GM12878 (cell line): ENCODE results near the gene BAX. TPM values are rescaled to one million over a fixed set of nuclear protein-coding genes. Genes with fewer than 3 reads are reported as not detected.
A peak's percentile ranks its signal among the peaks of the same experiment; 100 is the strongest.
"Not testable (repeated sequence)": the region's sequence is repeated elsewhere in the genome, so short reads cannot be mapped to it uniquely, and the experiment has no call there.

ENCODE experiments used
- ATAC-seq: fragments of 200-7000 bp; cut with Tn5 transposase; 3 replicates; pipeline ENCODE4 v1.9.1; 2020; ENCODE audit warnings: mild to moderate bottlenecking, moderate library complexity
- BruUV-seq: library from RNA; stranded (reverse); fragments of 400-500 nt; replicated peaks from 2 replicates; lab custom pipeline; 2021; lab: Mats Ljungman, UMichigan
- CTCF ChIA-PET: fragments of 300-600 bp; sonication (Branson Sonifier 250); formaldehyde crosslinking; extraction: SDS; loops from one replicate; lab custom pipeline; 2021; ENCODE audit warnings: inconsistent platforms; lab: Yijun Ruan, JAX
- POLR2A ChIA-PET: fragments of 350-600 bp; formaldehyde crosslinking; extraction: SDS; loops from one replicate; lab custom pipeline; 2021; ENCODE audit warnings: inconsistent platforms; lab: Charles Lee
- RAD21 ChIA-PET: fragments of 300-600 bp; sonication (Branson Sonifier 250); formaldehyde crosslinking; loops from one replicate; lab custom pipeline; 2023; ENCODE audit warnings: antibody characterized with exemption; ENCODE audit not compliant: unreplicated experiment; lab: Charles Lee
- SMC1A ChIA-PET: fragments of 300-600 bp; sonication (Branson Sonifier 250); formaldehyde crosslinking; loops from one replicate; lab custom pipeline; 2023; ENCODE audit not compliant: unreplicated experiment, uncharacterized antibody; lab: Charles Lee
- DNase-seq: peaks from one replicate; pipeline ENCODE4 v3.0.0-alpha.2; 2011; ENCODE audit warnings: low read depth, low spot score
- FAIRE-seq: peaks from 3 replicates; lab custom pipeline; 2011; peaks lifted over from hg19 to GRCh38; lab: Jason Lieb, UNC
- H2AFZ ChIP-seq: 2 replicates; pipeline ENCODE4 v1.6.0; 2011; ENCODE audit warnings: low read depth, low read length, control low read depth; ENCODE audit not compliant: control insufficient read depth
- H3K27ac ChIP-seq: 2 replicates; pipeline ENCODE4 v1.5.1; 2011; ENCODE audit warnings: control low read depth; ENCODE audit not compliant: control insufficient read depth, insufficient read depth
- H3K27me3 ChIP-seq, 2 experiments: replicated peaks in 1 of 2; 2 replicates each; pipeline versions ENCODE4 v1.6.0 to v1.6.1; 2011; ENCODE audit warnings: low read length in 1 of 2; ENCODE audit not compliant: control insufficient read depth in 2 of 2, insufficient read depth in 2 of 2
- H3K36me3 ChIP-seq, 2 experiments: 2 replicates each; pipeline ENCODE4 v1.5.1; 2011; ENCODE audit warnings: low read length in 1 of 2; ENCODE audit not compliant: control insufficient read depth in 2 of 2, insufficient read depth in 2 of 2
- H3K4me1 ChIP-seq: 2 replicates; pipeline ENCODE4 v1.6.1; 2011; ENCODE audit warnings: mild to moderate bottlenecking, low read length, moderate library complexity, mixed read lengths; ENCODE audit not compliant: control insufficient read depth, insufficient read depth
- H3K4me2 ChIP-seq: 2 replicates; pipeline ENCODE4 v1.6.0; 2011; ENCODE audit warnings: control low read depth; ENCODE audit not compliant: control insufficient read depth, insufficient read depth
- H3K4me3 ChIP-seq: fragments of 200-600 bp; sonication (generic); 2 replicates; pipeline ENCODE4 v1.5.1; 2016
- H3K79me2 ChIP-seq: 2 replicates; pipeline ENCODE4 v1.6.0; 2011; ENCODE audit warnings: low read length; ENCODE audit not compliant: control insufficient read depth, insufficient read depth
- H3K9ac ChIP-seq: 2 replicates; pipeline ENCODE4 v1.8.0; 2011; ENCODE audit warnings: low read length, control low read depth, mixed read lengths; ENCODE audit not compliant: control insufficient read depth, insufficient read depth
- H3K9me3 ChIP-seq: replicated peaks from 3 replicates; pipeline ENCODE4 v1.5.1; 2011; ENCODE audit warnings: mild to moderate bottlenecking, low read length; ENCODE audit not compliant: control insufficient read depth, insufficient read depth
- H4K20me1 ChIP-seq: 2 replicates; pipeline ENCODE4 v1.6.0; 2011; ENCODE audit not compliant: control insufficient read depth, insufficient read depth
- EED ChIP-seq: sonication (generic); IDR thresholded peaks from 2 replicates; pipeline ENCODE4 v1.6.1; 2016; ENCODE audit warnings: antibody characterized with exemption, low read depth
- EGR1 ChIP-seq, 2 experiments: IDR thresholded peaks; 1 replicate in 1 of 2; 2 replicates in 1 of 2; pipeline ENCODE4 v1.6.1; 2011 to 2012; ENCODE audit warnings: low read depth in 2 of 2, low read length in 2 of 2, borderline replicate concordance in 1 of 2, mild to moderate bottlenecking in 1 of 2, moderate library complexity in 1 of 2
- KAT2A ChIP-seq: conservative IDR thresholded peaks from 2 replicates; pipeline ENCODE4 v1.6.1; 2011; ENCODE audit warnings: low read depth, low read length; ENCODE audit not compliant: control insufficient read depth
- RUNX3 ChIP-seq: IDR thresholded peaks from 2 replicates; pipeline ENCODE4 v1.6.1; 2012; ENCODE audit warnings: low read length, inconsistent platforms
- TCF12 ChIP-seq: IDR thresholded peaks from 2 replicates; pipeline ENCODE4 v1.6.1; 2011; ENCODE audit warnings: low read depth, mild to moderate bottlenecking, low read length
- WGBS: methylation state at CpG from one replicate; pipeline ENCODE4 v1.1.6; 2016; ENCODE audit warnings: low lambda C conversion rate; ENCODE audit not compliant: insufficient replicate concordance, insufficient coverage; ENCODE audit errors: missing lambda C conversion rate; 5-methylcytosine and 5-hydroxymethylcytosine counted together
- in situ Hi-C: fragments of 300-500 bp; cut with MboI; formaldehyde crosslinking; loops from 9 replicates; pipeline ENCODE4 v1.14.3; 2018; ENCODE audit warnings: mixed read lengths
- intact Hi-C: fragments of 100-400 bp; cut with micrococcal nuclease; formaldehyde crosslinking; loops from one replicate; pipeline ENCODE4 v1.14.2; 2022; ENCODE audit not compliant: unreplicated experiment
- polyA plus RNA-seq, 11 experiments: library from polyadenylated mRNA; depleted of rRNA in 4 of 11; unstranded in 6 of 11; stranded (reverse) in 5 of 11; fragments of >200 nt; fragmentation: Nextera tagmentation in 4 of 11; fragmentation: Illumina TruSeq in 1 of 11; extraction: Ambion mirVana in 4 of 11; extraction: Trizol in 1 of 11; gene quantifications; 1 replicate in 1 of 11; 2 replicates in 10 of 11; pipeline versions ENCODE4 v1.2.1 to v1.2.3, GENCODE V29; 2011 to 2016; ENCODE audit warnings: inconsistent platforms in 2 of 11, missing spikeins in 2 of 11, low read depth in 1 of 11
- total RNA-seq, 4 experiments: library from RNA; depleted of rRNA in 3 of 4; stranded (reverse); fragments of >200 nt in 3 of 4; fragmentation: Illumina TruSeq in 1 of 4; extraction: Trizol in 1 of 4; gene quantifications; 2 replicates each; pipeline versions ENCODE4 v1.2.1 to v1.2.3, GENCODE V29; 2013 to 2021

The BAX gene
- total and polyA plus RNA-seq, 10 of the 15 experiments (the other 5 are each of a cell fraction or from before 2014, with no cell fraction given), result 7.2 to 221 (median 137) TPM

DNA sequence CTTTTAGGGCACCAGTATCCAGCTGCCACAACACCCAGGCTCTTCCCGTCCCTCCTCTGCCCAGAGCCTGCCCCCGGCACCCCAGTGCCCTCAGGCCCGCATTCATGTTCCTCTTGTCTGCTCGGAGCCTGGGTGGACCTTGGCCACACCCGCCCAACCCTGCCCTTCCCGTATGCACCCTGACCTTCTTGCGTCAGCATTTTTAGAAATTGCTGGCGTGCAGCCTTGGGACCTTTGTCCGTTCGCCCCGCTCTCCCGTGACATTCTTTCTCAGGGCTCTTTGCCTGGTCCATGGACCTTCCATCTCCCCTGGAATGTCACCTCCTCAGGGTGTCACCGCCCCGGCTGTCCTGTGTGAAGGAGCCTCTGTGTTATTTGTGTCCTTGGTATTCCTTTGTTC, 47.0 kb upstream of the BAX start:
- ChIA-PET POLR2A (interaction anchor here (0.7 kb wide), 1 partner anchor 51 kb away, joined by 5 read pairs; no protein-coding TSS in a partner anchor), SMC1A (no interaction called here), RAD21 (no interaction called here), CTCF (interaction anchor here (0.7 kb wide), 1 partner anchor 140 kb away, joined by 3 read pairs; no protein-coding TSS in a partner anchor)
- Histone ChIP-seq H3K9me3 (no peaks in the 10 kb centered on the region; the same call in 1 of the 3 replicates), H3K27me3 (no peaks in the 10 kb centered on the region), H3K9ac (no peak overlapping the region), H4K20me1 (no peaks in the 10 kb centered on the region), H3K36me3 (peaks cover 3 to 13% of the 10 kb centered on the region in 2 experiments), H3K27ac (no peak overlapping the region), H3K4me1 (peaks cover 6% of the 10 kb centered on the region), H2AFZ (no peak overlapping the region), H3K4me3 (no peak overlapping the region), H3K79me2 (no peaks in the 10 kb centered on the region), H3K4me2 (no peak overlapping the region)
- DNase-seq (no peak), ATAC-seq (no peak), FAIRE-seq (no peak)
- no TSS peak for BruUV-seq
- TF ChIP-seq KAT2A, result no peak
- WGBS, result 92% methylated on average over 14 of the region's 14 CpGs
- in situ Hi-C loops (no loop called here), intact Hi-C loops (no loop called here)

DNA sequence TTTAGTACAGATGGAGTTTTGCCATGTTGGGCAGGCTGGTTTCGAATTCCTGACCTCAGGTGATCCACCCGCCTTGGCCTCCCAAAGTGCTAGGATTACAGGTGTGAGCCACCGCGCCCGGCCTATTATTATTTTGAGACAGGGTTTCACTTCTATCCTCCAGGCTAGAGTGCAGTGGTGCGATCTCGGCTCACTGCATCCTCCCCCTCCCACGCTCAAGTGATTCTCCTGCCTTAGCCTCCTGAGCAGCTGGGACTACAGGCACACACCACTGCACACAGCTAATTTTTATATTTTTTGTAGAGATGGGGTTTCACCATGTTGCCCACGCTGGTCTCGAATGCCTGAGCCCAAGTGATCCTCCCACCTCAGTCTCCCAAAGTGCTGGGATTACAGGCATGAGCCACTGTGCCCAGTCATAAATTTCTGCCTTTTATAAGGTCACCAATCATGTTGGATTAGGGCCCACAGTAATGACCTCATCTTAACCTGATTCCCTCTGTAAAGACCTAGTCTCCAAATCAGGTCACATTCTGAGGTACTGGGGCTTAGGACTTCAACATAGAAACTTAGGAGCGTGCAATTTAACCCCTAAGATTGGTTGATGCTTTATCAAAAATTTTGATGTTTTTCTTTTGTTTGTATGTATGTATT, 45.1 kb upstream of the BAX start:
- SMC1A ChIA-PET, RAD21 ChIA-PET, DNase-seq, H3K79me2 ChIP-seq, H3K27me3 ChIP-seq, H2AFZ ChIP-seq, CTCF ChIA-PET, H3K9ac ChIP-seq, H4K20me1 ChIP-seq, H3K4me3 ChIP-seq, intact Hi-C loops, H3K9me3 ChIP-seq, BruUV-seq, H3K4me1 ChIP-seq, FAIRE-seq, in situ Hi-C loops, POLR2A ChIA-PET: not testable (repeated sequence)
- WGBS, result 10% methylated on average over 11 of the region's 11 CpGs
- peak; percentile 66 for ATAC-seq
- H3K36me3 ChIP-seq, result peaks cover 10 to 19% of the 10 kb centered on the region in 2 experiments
- peak overlapping the region; percentile 13; the same call in 1 of the 2 replicates for H3K4me2 ChIP-seq
- peak overlapping the region; percentile 33; the same call in 1 of the 2 replicates for H3K27ac ChIP-seq
- peak in 1 of 2 experiments; percentile 54; a peak in 2 of 3 replicates for TF ChIP-seq EGR1 (IDR thresholded peaks at IDR 0.05; ENCODE audit: borderline replicate concordance in 1 of 2, low read depth in 2 of 2, low read length in 2 of 2)
- TF ChIP-seq EED, result 0 out of 2 replicates have a peak, but pooled peaks have one; percentile 30
- 0 out of 2 replicates have a peak, but pooled peaks have one; percentile 25 for TF ChIP-seq TCF12
- peak; percentile 35; the same call in 1 of the 2 replicates for TF ChIP-seq RUNX3
